Subcutaneous adipose tissue (tissue), 4 donors: ENCODE results near the gene DDX55. TPM values are rescaled to one million over a fixed set of nuclear protein-coding genes. Genes with fewer than 3 reads are reported as not detected.

Experiments used
- total RNA-seq, 4 donors: library from RNA; depleted of rRNA; stranded (reverse); fragments of >200 nt; gene quantifications; one replicate each; pipeline ENCODE4 v1.1.0, GENCODE V29; 2016
- TF ChIP-seq, protein P1 (sequence below): fragments of 450-650 bp; IDR thresholded peaks from one replicate; pipeline ENCODE4 v1.5.1; 2016; ENCODE audit warnings: low read depth, mild to moderate bottlenecking, control low read depth, antibody characterized with exemption, moderate library complexity

DDX55 gene, protein sequence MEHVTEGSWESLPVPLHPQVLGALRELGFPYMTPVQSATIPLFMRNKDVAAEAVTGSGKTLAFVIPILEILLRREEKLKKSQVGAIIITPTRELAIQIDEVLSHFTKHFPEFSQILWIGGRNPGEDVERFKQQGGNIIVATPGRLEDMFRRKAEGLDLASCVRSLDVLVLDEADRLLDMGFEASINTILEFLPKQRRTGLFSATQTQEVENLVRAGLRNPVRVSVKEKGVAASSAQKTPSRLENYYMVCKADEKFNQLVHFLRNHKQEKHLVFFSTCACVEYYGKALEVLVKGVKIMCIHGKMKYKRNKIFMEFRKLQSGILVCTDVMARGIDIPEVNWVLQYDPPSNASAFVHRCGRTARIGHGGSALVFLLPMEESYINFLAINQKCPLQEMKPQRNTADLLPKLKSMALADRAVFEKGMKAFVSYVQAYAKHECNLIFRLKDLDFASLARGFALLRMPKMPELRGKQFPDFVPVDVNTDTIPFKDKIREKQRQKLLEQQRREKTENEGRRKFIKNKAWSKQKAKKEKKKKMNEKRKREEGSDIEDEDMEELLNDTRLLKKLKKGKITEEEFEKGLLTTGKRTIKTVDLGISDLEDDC
- total RNA-seq = 10 to 100 TPM; 16.5 to 35.6 (median 19.4) TPM

DNA sequence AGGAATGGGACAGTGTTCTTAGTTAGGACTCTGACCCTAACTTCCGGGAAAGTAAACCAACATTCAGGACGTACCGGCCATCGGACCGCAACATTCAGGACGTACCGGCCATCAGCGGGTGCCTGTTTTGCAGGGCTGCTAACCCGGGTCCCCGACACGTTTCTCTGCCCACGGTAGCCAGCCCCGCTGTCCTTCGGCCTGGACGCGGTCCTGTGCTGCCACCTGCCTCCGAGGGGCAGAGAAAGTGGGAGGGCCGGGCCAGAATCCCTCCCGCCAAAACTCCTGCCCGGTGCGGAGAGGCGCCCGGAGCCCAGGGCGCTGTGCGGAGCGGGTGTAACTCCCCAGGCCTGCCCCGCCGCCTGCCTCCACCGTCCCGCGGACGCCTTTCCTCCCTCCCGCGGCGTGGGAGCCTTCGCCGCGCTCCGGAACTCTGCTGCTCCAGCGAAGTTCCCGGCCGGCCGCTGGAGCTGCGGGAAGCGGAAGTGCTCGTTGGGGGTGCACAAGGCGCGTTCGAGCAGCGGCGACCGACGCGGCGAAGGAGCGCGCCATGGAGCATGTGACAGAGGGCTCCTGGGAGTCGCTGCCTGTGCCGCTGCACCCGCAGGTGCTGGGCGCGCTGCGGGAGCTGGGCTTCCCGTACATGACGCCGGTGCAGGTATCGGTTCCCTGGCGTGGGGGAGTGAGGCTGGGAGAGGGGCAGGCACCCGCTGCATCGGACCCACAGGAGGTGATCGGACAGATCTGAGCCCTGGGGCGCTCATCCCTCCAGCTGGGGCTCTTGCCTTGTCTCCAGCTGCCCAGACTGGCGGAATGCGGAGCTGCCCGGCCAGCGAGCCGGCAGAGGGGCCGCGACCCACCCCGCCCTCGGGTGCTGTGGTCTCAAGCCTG is at the start of gene DDX55:
TSS of gene DDX55 (plus strand) at position 498 of the 888 bp plus-strand sequence. CDS start at position 548, 50 bp downstream.
- TF ChIP-seq, protein P1, sequence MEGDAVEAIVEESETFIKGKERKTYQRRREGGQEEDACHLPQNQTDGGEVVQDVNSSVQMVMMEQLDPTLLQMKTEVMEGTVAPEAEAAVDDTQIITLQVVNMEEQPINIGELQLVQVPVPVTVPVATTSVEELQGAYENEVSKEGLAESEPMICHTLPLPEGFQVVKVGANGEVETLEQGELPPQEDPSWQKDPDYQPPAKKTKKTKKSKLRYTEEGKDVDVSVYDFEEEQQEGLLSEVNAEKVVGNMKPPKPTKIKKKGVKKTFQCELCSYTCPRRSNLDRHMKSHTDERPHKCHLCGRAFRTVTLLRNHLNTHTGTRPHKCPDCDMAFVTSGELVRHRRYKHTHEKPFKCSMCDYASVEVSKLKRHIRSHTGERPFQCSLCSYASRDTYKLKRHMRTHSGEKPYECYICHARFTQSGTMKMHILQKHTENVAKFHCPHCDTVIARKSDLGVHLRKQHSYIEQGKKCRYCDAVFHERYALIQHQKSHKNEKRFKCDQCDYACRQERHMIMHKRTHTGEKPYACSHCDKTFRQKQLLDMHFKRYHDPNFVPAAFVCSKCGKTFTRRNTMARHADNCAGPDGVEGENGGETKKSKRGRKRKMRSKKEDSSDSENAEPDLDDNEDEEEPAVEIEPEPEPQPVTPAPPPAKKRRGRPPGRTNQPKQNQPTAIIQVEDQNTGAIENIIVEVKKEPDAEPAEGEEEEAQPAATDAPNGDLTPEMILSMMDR = no peak

DNA sequence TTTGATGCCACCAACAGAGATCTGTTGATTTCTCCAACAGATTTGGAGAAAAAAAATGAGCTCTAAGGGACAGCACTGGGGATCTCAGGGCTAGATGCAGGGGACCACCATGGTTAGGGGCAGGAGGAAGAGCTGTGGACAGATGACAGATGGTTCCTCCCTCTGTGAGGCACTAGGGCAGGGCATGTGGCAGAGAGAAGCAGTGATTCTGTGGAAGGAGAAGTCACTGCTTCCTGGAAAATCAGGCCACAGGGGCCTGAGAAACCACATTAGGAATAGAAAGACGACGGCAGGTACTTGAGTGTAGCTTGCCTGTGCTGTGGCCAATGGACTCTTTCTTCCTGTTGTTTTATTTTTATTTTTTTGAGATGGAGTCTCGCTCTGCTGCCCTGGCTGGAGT is 42.4 kb upstream of the DDX55 start:
- TF ChIP-seq, protein P1 = no peak

DNA sequence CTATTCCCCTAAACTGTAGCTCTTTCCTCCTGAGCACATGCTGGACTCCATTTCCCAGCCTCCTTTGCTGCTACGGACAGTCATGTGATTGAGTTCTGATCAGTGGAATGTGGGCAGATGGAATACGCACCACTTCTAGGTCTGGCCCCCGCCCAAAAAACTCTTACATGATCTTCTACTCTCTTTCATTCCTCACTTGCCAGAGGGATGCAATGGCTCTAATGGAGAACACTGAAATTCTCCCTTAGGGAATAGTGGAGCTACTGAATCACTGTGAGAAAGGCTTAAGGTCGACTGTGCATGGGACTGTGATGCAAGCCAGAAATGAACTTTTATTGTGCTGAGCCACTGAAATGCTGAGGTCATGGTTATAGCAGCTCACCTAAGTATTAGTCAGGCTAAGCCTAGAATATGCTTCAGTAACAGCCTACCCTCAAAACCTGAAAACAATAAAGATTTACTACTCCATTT is 30.5 kb upstream of the DDX55 start:
- TF ChIP-seq, protein P1 = no peak

DNA sequence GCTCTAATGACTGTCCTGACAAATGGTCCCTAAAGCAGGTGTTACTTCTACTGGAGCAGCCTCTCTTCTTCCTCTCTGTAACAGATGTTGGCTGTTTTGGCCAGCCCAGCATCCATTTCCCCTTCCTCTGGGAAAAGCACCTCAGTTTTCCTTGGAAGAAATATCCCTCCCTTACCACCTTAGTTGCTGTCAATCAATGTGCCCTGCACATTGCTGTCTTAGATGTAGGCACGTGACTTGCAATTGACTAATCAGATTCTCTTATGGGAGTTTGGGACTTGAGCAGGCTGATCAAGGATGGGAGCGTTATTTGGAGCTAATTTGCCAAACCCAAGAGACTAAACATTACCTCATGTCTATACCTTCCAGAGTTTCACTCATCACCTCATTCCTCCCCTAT is 29.5 kb upstream of the DDX55 start:
- TF ChIP-seq, protein P1 = no peak

DNA sequence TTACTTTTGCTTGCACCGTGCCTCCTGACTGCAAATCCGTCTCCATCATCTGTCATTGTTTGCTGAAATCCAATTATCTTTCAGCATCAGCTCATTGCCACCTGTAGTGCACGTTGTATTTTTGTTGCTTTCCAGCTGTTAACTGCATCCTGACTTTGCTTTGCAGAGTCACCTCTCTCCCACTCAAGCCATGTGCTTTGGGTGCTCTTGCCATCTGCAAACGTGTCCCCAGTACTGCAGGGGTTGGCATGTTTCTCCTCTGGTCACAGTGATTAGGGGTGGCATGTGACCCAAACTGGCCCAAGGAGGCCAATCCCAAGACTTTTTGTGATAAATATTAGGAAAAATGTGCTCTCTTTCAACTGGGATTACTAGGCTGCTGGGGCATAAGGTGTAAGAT is 28.0 kb upstream of the DDX55 start:
- TF ChIP-seq, protein P1 = no peak

DNA sequence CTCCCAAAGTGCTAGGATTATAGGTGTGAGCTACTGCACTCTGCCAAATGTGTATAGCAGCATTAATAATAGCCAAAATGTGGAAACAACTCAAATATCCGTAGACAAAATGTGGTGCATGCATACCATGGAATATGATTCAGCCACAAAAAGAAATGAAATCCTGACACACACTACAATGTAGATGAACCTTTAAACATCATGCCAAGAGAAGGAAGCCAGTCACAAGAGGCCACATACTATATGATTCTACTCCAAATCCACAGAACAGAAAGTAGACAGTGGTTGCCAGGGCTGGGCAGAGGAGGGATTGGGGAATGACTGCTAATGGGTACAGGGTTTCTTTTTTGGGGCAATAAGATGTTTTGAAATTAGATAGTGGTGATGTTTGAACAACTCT is 25.3 kb upstream of the DDX55 start:
- TF ChIP-seq, protein P1 = no peak
